K562 (cell line): ENCODE measurements around the gene CTIF. TPM values are rescaled to one million over a fixed set of nuclear protein-coding genes. Genes with fewer than 3 reads are reported as not detected.

Source experiments
- CREBBP ChIP-seq: IDR thresholded peaks from one replicate; pipeline ENCODE4 v1.6.1; 2012; ENCODE audit warnings: low read depth, mild to moderate bottlenecking, control low read depth, inconsistent platforms, low read length
- HDAC3 ChIP-seq: fragments of 450-650 bp; IDR thresholded peaks from 2 replicates; pipeline ENCODE4 v1.6.1; 2018; ENCODE audit warnings: borderline replicate concordance, mild to moderate bottlenecking, moderate library complexity; ENCODE audit not compliant: partially characterized antibody
- NCOA4 ChIP-seq: fragments of 450-650 bp; IDR thresholded peaks from 2 replicates; pipeline ENCODE4 v1.6.1; 2018; ENCODE audit warnings: mild to moderate bottlenecking; ENCODE audit not compliant: partially characterized antibody
- NFE2 ChIP-seq: IDR thresholded peaks from 2 replicates; pipeline ENCODE4 v1.6.1; 2014; ENCODE audit warnings: antibody characterized with exemption, low read depth
- RAD21 ChIP-seq, 2 experiments: fragments of 250-450 bp in 1 of 2; fragments of 450-650 bp in 1 of 2; sonication (Bioruptor Pico) in 1 of 2; formaldehyde crosslinking in 1 of 2; IDR thresholded peaks in 1 of 2; conservative IDR thresholded peaks in 1 of 2; 2 replicates each; pipeline versions ENCODE4 v1.4.0 to v1.8.0; 2020 to 2022; ENCODE audit warnings: mild to moderate bottlenecking in 2 of 2, moderate library complexity in 1 of 2
- SRSF1 ChIP-seq: fragments of 200-400 bp; formaldehyde crosslinking; IDR thresholded peaks from 2 replicates; pipeline ENCODE4 v1.6.1; 2017; ENCODE audit warnings: mild to moderate bottlenecking, low read depth, low read length, moderate library complexity
- STAG1 ChIP-seq: sonication (generic); formaldehyde crosslinking; IDR thresholded peaks from 2 replicates; pipeline ENCODE4 v1.5.0; 2020; ENCODE audit warnings: missing genetic modification reagents, borderline replicate concordance
- TAF7 ChIP-seq: fragments of 450-650 bp; IDR thresholded peaks from 2 replicates; pipeline ENCODE4 v1.6.1; 2016; ENCODE audit warnings: missing genetic modification characterization, missing compliant biosample characterization
- ZNF282 ChIP-seq: sonication (generic); formaldehyde crosslinking; IDR thresholded peaks from 2 replicates; pipeline ENCODE4 v1.8.1; 2023; ENCODE audit warnings: missing genetic modification reagents
- ZNF431 ChIP-seq: sonication (generic); formaldehyde crosslinking; IDR thresholded peaks from 2 replicates; pipeline ENCODE4 v1.8.0; 2022; ENCODE audit warnings: mild to moderate bottlenecking, missing genetic modification reagents
- polyA plus RNA-seq, 8 experiments: library from polyadenylated mRNA; depleted of rRNA in 4 of 8; stranded (reverse) in 5 of 8; unstranded in 3 of 8; fragments of >200 nt; fragmentation: Nextera tagmentation in 2 of 8; fragmentation: Illumina TruSeq in 1 of 8; extraction: Ambion mirVana in 2 of 8; extraction: Trizol in 1 of 8; gene quantifications; 2 replicates each; pipeline versions ENCODE4 v1.2.1 to v1.2.3, GENCODE V29; 2011 to 2014; ENCODE audit warnings: inconsistent platforms in 1 of 8, missing spikeins in 1 of 8
- total RNA-seq, 7 experiments: library from RNA; depleted of rRNA in 6 of 7; stranded (reverse); fragments of >200 nt in 6 of 7; fragmentation: Illumina TruSeq in 2 of 7; extraction: Trizol in 2 of 7; gene quantifications; 2 replicates each; pipeline versions ENCODE4 v1.2.1 to v1.2.3, GENCODE V29; 2011 to 2021; ENCODE audit warnings: low replicate concordance in 1 of 7
- TF ChIP-seq, protein P1 (sequence below): fragments of 450-650 bp; IDR thresholded peaks from 2 replicates; pipeline ENCODE4 v1.6.1; 2017; ENCODE audit warnings: antibody characterized with exemption
- TF ChIP-seq, protein P2 (sequence below), 2 experiments: fragments of 450-650 bp; formaldehyde crosslinking in 1 of 2; IDR thresholded peaks; 2 replicates each; pipeline versions ENCODE4 v1.4.0 to v1.6.1; 2014 to 2020; ENCODE audit warnings: mild to moderate bottlenecking in 2 of 2, borderline replicate concordance in 1 of 2, low read depth in 1 of 2
- TF ChIP-seq, protein P3 (sequence below), 3 experiments: IDR thresholded peaks in 2 of 3; conservative IDR thresholded peaks in 1 of 3; 2 replicates each; pipeline ENCODE4 v1.5.1; 2011 to 2012; ENCODE audit warnings: low read length in 3 of 3, mild to moderate bottlenecking in 3 of 3, control low read depth in 2 of 3, improper control_type of control experiment in 1 of 3, inconsistent platforms in 1 of 3, low read depth in 1 of 3, mixed read lengths in 1 of 3, moderate library complexity in 1 of 3; ENCODE audit not compliant: insufficient read depth in 2 of 3

Gene CTIF
- total and polyA plus RNA-seq, 9 of the 15 experiments (the other 6 are each of a cell fraction or from before 2014, with no cell fraction given), result 0.17 to 11.5 (median 2.2) TPM

DNA sequence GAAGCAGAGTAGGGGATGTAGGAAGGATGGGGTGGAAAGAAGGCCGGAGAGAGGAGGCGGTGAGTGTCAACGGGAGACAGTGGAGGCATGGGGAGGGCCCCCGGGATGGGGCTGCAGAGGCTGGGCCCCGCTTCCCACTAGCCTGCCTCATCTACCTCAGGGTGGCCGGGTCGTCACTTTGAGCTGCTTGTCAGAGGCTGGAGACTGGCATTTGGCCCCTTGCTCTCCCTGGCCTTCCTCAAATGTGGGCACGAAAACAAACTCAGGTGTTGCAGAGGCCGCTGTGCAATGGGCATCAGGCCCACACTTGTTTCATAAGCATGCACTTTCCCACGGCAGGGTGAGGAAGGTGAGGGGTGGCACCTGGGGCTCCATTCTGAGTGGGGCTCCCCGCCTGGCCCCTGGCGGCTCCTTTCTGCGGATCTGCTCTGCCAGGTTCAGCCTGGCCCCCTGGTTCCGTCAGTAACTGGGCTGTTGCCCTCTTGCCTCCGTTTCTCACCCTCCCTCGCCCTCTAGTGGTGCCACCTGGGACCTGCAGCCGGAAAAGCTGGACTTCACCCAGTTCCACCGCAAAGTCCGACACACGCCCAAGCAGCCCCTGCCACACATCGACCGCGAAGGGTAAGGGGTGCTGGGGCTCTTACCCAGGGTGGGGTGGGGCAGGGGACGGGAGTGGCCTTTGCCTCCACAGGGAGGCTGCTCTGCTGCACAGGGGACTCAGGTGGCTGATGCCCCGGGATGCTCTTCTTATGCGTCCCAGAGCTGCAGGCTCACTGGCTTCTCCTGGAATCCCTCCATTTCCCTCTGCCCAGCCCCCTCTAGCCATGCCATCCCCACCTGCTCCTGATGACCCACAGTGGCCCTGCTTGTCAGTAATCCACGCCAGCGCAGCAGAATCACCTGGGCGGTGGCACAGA lies 125.4 kb downstream of the CTIF start (continued):
- TF ChIP-seq TAF7 (tag) (no peak), ZNF282 (CRISPR knock-in tag) (no peak), NFE2 (no peak), ZNF431 (CRISPR knock-in tag) (no peak), SRSF1 (no peak), NCOA4 (no peak), CREBBP (no peak), HDAC3 (no peak), STAG1 (CRISPR knock-in tag) (peak; percentile 49; the same call in 1 of the 2 replicates), RAD21 (CRISPR knock-in tag; conservative IDR thresholded peaks at IDR 0.05 in 1 of 2, IDR thresholded peaks at IDR 0.05 in 1 of 2) (peak; percentile 31 to 74; a peak in 3 of 4 replicates)
- TF ChIP-seq, protein P1, sequence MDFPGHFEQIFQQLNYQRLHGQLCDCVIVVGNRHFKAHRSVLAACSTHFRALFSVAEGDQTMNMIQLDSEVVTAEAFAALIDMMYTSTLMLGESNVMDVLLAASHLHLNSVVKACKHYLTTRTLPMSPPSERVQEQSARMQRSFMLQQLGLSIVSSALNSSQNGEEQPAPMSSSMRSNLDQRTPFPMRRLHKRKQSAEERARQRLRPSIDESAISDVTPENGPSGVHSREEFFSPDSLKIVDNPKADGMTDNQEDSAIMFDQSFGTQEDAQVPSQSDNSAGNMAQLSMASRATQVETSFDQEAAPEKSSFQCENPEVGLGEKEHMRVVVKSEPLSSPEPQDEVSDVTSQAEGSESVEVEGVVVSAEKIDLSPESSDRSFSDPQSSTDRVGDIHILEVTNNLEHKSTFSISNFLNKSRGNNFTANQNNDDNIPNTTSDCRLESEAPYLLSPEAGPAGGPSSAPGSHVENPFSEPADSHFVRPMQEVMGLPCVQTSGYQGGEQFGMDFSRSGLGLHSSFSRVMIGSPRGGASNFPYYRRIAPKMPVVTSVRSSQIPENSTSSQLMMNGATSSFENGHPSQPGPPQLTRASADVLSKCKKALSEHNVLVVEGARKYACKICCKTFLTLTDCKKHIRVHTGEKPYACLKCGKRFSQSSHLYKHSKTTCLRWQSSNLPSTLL, result no peak
- TF ChIP-seq, protein P2, sequence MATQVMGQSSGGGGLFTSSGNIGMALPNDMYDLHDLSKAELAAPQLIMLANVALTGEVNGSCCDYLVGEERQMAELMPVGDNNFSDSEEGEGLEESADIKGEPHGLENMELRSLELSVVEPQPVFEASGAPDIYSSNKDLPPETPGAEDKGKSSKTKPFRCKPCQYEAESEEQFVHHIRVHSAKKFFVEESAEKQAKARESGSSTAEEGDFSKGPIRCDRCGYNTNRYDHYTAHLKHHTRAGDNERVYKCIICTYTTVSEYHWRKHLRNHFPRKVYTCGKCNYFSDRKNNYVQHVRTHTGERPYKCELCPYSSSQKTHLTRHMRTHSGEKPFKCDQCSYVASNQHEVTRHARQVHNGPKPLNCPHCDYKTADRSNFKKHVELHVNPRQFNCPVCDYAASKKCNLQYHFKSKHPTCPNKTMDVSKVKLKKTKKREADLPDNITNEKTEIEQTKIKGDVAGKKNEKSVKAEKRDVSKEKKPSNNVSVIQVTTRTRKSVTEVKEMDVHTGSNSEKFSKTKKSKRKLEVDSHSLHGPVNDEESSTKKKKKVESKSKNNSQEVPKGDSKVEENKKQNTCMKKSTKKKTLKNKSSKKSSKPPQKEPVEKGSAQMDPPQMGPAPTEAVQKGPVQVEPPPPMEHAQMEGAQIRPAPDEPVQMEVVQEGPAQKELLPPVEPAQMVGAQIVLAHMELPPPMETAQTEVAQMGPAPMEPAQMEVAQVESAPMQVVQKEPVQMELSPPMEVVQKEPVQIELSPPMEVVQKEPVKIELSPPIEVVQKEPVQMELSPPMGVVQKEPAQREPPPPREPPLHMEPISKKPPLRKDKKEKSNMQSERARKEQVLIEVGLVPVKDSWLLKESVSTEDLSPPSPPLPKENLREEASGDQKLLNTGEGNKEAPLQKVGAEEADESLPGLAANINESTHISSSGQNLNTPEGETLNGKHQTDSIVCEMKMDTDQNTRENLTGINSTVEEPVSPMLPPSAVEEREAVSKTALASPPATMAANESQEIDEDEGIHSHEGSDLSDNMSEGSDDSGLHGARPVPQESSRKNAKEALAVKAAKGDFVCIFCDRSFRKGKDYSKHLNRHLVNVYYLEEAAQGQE (IDR thresholded peaks at IDR 0.05; ENCODE audit: borderline replicate concordance), result peak; percentile 59; the same call in 1 of the 2 replicates
- TF ChIP-seq, protein P2 (CRISPR knock-in tag; IDR thresholded peaks at IDR 0.05; ENCODE audit: low read depth), result no peak
- TF ChIP-seq, protein P3, sequence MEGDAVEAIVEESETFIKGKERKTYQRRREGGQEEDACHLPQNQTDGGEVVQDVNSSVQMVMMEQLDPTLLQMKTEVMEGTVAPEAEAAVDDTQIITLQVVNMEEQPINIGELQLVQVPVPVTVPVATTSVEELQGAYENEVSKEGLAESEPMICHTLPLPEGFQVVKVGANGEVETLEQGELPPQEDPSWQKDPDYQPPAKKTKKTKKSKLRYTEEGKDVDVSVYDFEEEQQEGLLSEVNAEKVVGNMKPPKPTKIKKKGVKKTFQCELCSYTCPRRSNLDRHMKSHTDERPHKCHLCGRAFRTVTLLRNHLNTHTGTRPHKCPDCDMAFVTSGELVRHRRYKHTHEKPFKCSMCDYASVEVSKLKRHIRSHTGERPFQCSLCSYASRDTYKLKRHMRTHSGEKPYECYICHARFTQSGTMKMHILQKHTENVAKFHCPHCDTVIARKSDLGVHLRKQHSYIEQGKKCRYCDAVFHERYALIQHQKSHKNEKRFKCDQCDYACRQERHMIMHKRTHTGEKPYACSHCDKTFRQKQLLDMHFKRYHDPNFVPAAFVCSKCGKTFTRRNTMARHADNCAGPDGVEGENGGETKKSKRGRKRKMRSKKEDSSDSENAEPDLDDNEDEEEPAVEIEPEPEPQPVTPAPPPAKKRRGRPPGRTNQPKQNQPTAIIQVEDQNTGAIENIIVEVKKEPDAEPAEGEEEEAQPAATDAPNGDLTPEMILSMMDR (IDR thresholded peaks at IDR 0.05 in 2 of 3, conservative IDR thresholded peaks at IDR 0.05 in 1 of 3; ENCODE audit: insufficient read depth in 2 of 3, low read depth in 1 of 3, low read length in 3 of 3), result peak; percentile 65 to 71 (median 68)
